ENCODE measurements around the gene SLC2A6. TPM values are rescaled to one million over a fixed set of nuclear protein-coding genes. Genes with fewer than 3 reads are reported as not detected.

Gene SLC2A6
- total RNA-seq, 4 donors from 2014 or later, result 1.1 to 3.8 (median 2.5) TPM

- Histone ChIP-seq H3K36me3 (no peaks in the 10 kb centered on the region), H3K4me3 (replicated peaks in 1 of 3) (no peak overlapping the region), H3K27ac (no peak overlapping the region), H3K4me1 (peaks cover 5 to 13% of the 10 kb centered on the region in 2 donors), H3K9me3 (no peaks in the 10 kb centered on the region), H3K27me3 (no peaks in the 10 kb centered on the region)
- DNase-seq, result no peak
- 90 to 93% methylated on average over 4 of the region's 4 CpGs for WGBS, 2 donors
- TF ChIP-seq CTCF (IDR thresholded peaks at IDR 0.05) (no peak), POLR2A (IDR thresholded peaks at IDR 0.05) (no peak)
- intact Hi-C loops (cut with DNase I), result no loop called here
Observed at GRCh38 chr9:133477461-133477860, 1.4 kb downstream of the SLC2A6 start.

GRCh38 chr9:133476941-133477340 is 2.0 kb downstream of the SLC2A6 start:
- Histone ChIP-seq H3K4me3 (replicated peaks in 1 of 3) (no peak overlapping the region), H3K27me3 (no peaks in the 10 kb centered on the region), H3K27ac (no peak overlapping the region), H3K4me1 (peaks cover 5 to 13% of the 10 kb centered on the region in 2 donors), H3K9me3 (no peaks in the 10 kb centered on the region), H3K36me3 (no peaks in the 10 kb centered on the region)
- intact Hi-C loops (cut with DNase I), result no loop called here
- TF ChIP-seq CTCF (IDR thresholded peaks at IDR 0.05), result no peak
- TF ChIP-seq POLR2A (IDR thresholded peaks at IDR 0.05), result no peak
- WGBS, 2 donors, result 88 to 90% methylated on average over 3 to 10 of the region's 21 CpGs
- no peak for DNase-seq

- no peak overlapping the region for H3K27ac ChIP-seq
- H3K4me3 ChIP-seq (replicated peaks in 1 of 3), result no peak overlapping the region
- 86 to 92% methylated on average over 13 to 27 of the region's 27 CpGs for whole genome bisulfite sequencing, 2 donors
- H3K9me3 ChIP-seq, result no peaks in the 10 kb centered on the region
- TF ChIP-seq CTCF (IDR thresholded peaks at IDR 0.05), result no peak
- TF ChIP-seq POLR2A (IDR thresholded peaks at IDR 0.05), result no peak
- H3K36me3 ChIP-seq, result no peaks in the 10 kb centered on the region
- no peaks in the 10 kb centered on the region for H3K27me3 ChIP-seq
- intact Hi-C loops (cut with DNase I), result no loop called here
- DNase-seq, result no peak
- H3K4me1 ChIP-seq, result peaks cover 5 to 13% of the 10 kb centered on the region in 2 donors
Observed at GRCh38 chr9:133476036-133476931, 2.6 kb downstream of the SLC2A6 start.

- TF ChIP-seq CTCF (IDR thresholded peaks at IDR 0.05), result no peak
- TF ChIP-seq POLR2A (IDR thresholded peaks at IDR 0.05), result no peak
- WGBS, 2 donors, result 90 to 97% methylated on average over 15 to 18 of the region's 27 CpGs
- intact Hi-C loops (cut with DNase I), result no loop called here
- no peak overlapping the region for H3K27ac ChIP-seq
- no peaks in the 10 kb centered on the region for H3K9me3 ChIP-seq
- H3K27me3 ChIP-seq, result no peaks in the 10 kb centered on the region
- H3K4me1 ChIP-seq, result peaks cover 5 to 13% of the 10 kb centered on the region in 2 donors
- DNase-seq, result no peak
- H3K4me3 ChIP-seq (replicated peaks in 1 of 3), result no peak overlapping the region
- no peaks in the 10 kb centered on the region for H3K36me3 ChIP-seq
Observed at GRCh38 chr9:133475292-133476012, 3.4 kb downstream of the SLC2A6 start.

- TF ChIP-seq CTCF (IDR thresholded peaks at IDR 0.05) (no peak), POLR2A (IDR thresholded peaks at IDR 0.05) (no peak)
- Histone ChIP-seq H3K9me3 (no peaks in the 10 kb centered on the region), H3K27me3 (no peaks in the 10 kb centered on the region), H3K27ac (no peak overlapping the region), H3K4me1 (peaks cover 5 to 13% of the 10 kb centered on the region in 2 donors), H3K36me3 (no peaks in the 10 kb centered on the region), H3K4me3 (replicated peaks in 1 of 3) (no peak overlapping the region)
- intact Hi-C loops (cut with DNase I), result no loop called here
- DNase-seq, result no peak
- WGBS, 2 donors, result 84 to 89% methylated on average over 11 of the region's 20 CpGs
Observed at GRCh38 chr9:133474853-133475252, 4.0 kb downstream of the SLC2A6 start.
